ENCODE results near the gene FAM78A. TPM values are rescaled to one million over a fixed set of nuclear protein-coding genes. Genes with fewer than 3 reads are reported as not detected.
A peak's percentile ranks its signal among the peaks of the same experiment; 100 is the strongest.
"Not testable (repeated sequence)": the region's sequence is repeated elsewhere in the genome, so short reads cannot be mapped to it uniquely, and the experiment has no call there.

FAM78A gene
- polyA plus RNA-seq, 10 donors = 25.0 to 42.0 (median 29.4) TPM

DNA sequence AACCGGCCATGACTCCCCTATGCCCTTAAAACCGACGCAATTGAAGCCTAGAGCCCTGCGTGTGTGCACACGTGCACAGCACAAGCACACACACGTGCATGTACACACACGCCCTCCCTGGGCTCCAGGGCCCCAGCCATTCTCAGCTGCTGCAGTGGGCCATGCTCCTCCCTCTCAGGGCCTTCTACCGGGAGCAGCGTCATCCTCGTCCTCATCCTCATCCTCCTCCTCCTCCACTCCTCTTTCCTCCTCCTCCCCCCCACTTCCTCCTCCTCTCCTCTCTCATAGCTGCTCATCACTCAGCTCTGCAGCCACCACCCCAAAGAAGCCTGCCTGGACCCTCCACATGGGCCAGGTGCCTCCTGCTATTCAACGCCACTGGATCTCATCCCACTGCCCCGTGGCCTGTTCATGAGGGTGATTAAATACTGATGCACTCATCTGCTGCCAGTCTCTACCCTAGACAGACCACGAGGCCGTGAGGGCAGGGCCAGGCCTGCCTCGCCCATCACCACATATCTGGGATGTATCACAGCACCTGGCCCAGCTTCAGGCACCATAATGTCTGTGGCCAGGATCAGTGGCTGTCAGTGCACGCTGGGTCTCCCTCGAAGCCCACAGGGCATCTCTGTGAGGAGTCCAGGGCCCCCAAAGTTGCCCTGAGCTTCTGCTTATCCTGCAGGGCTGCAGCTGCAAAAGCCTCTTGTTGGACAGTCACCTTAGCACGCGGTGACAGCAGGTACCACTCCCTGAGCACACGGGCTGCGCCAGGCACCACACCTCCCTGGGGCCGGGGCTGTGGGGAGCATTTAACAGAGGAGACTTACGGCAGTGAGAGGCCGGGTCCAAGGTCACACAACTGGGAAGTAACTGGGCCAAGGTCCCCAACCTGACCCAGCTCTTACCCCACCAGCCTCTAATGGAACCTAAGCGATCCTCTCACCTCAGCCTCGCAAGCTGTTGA is 9.8 kb downstream of the FAM78A start:
- DNase-seq = peak in 1 of 3 donors; percentile 59

DNA sequence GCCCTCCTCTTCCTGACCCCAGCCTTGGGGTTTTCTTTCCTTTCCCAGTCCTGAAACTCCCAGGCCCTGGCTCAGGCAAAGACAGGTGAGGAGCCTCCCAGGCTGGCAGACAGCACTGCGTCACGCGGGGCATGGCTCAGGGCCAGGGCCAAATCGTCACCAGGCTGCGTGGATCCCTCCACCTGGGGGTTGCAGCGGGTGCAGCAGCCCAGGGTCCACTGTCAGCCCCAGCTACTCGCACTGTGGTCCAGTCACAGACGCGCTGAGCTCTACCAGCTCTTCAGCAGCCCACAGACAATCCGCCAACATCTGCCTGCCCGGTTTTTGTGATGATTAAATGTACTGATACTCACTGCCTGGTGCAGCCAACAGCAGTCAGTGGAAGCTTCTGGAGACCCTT is 12.1 kb downstream of the FAM78A start:
- DNase-seq = no peak

- no peak for DNase-seq
These were observed 12.6 kb downstream of the FAM78A start for GRCh38 chr9:131263701-131264100.

- not testable (repeated sequence) for DNase-seq
These were observed 13.3 kb downstream of the FAM78A start for GRCh38 chr9:131263033-131263343.

GRCh38 chr9:131262327-131263032 is 13.8 kb downstream of the FAM78A start:
- no peak for DNase-seq

- no peak for DNase-seq
These were observed 15.4 kb downstream of the FAM78A start for GRCh38 chr9:131260751-131261452.

DNA sequence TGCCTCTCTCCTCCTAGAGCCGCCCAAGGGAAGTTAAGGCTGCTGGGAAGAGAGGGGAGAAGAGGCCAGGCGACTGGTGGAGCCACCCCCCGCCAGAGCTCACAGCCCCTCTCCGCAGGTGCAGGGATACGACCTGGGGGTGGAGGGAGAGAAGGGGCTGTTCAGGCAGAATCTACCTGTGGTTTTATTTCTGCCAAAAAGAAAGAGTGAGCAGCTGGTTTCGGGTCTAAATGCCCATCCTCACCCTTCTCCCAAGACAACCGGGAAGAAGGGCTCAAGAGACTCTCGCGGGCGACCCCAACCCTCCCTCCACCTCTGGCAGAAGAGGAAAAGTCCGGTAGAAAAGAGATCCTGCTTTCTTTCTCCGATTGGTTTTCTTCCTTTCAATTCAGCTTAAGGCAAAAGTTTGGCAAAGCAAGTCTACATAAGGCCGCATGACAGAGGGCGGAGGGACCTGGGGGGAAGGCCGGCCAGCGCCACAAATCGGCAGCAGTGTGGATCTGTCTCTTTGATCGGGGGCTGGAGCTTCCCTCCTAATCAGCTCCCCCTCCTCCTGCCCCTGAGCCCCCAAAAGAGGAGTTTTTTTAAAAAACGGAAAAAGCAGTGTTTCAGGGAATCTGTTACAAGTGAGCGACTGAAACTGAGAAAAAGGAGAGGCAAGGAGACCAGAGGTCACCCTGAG is 16.3 kb downstream of the FAM78A start:
- no peak for DNase-seq

DNA sequence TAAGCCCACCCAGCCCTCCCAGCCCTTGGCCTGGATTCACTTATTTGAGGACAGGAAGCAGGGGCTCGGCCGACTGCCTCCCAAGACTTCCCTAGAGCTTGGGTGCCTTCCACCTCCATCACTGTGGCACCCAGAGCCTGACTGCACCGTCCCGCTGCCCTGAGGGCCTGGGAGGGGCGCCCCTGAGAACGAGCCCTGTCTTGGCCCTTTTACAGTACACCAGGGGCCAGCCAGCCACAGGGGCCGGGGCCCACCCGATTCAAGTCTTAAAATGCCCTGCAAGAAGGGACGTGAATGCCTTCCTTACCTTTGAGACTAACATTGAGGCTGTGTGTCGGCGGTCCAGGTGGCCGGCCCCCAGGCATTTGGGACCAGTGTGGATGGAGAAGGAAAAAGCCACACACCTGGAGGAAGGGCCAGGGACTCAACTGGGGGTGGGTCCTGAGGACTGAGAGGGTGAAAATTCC is 16.8 kb downstream of the FAM78A start:
- DNase-seq = no peak

GRCh38 chr9:131258698-131259431 is 17.4 kb downstream of the FAM78A start:
- DNase-seq = no peak

DNA sequence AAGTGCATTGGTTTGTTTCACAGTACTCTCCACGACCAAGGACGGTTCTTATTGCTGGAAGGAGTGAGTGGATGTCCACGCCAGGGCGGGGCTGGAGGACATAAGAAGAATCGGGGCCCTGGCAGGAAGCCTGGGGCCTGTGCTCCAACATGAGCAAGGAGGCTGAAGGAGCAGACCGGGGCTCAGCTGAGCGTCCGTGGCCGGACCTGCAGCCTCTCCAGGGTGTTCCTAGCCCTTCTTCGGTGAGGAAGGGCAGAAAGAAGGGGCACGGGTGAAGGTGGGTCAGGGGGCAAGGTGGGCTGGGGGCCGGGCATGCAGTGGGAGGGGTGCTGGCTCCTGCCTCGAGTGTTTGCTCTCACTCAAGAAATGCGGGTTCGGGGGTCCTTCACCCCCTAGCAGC is 18.1 kb downstream of the FAM78A start:
- peak in 2 of 3 donors; percentile 74 to 80 for DNase-seq

- peak in 1 of 3 donors; percentile 25 for DNase-seq
These were observed 18.9 kb downstream of the FAM78A start for GRCh38 chr9:131257266-131258025.

DNA sequence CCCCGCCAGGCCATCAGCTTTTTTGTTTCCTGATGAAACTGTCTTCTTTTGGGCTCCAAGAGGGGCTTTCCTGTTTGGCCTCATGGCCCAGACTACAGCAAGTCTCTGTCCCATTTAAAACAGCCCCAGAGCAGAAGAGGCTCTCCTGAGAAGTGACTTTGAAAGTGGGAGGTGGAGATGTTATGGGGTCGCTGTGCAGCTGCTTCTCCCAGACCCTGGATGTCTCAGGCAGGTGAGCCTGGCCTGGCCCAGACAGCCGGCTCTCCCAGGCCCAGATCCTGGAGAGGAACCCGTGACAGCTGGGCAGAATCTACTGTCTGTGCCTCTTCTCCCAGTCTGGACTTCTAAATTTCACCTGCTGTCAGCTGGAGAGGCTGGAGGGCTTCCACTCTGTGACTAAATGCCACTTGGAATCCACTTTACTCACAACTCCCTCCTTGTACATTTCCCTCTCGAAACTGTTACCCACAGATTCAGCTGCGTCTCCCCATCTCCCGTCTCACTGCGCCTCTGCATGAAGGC is 20.6 kb downstream of the FAM78A start:
- DNase-seq = no peak

DNA sequence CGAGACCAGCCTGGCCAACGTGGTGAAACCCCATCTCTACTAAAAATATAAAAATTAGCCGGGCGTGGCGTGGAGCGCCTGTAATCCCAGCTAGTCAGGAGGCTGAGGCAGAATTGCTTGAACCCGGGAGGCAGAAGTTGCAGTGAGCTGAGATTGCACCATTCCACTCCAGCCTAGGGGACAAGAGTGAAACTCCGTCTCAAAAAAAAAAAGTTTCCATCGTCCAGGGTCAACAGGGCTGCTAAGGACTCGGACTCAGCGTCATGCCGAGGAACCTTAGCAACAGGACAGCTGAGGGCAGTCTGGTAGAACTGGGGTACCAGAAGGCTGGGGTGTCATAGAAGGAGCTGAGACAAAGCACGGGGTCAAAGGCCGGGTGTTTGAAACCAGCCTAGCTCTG is 21.7 kb downstream of the FAM78A start:
- no peak for DNase-seq

DNA sequence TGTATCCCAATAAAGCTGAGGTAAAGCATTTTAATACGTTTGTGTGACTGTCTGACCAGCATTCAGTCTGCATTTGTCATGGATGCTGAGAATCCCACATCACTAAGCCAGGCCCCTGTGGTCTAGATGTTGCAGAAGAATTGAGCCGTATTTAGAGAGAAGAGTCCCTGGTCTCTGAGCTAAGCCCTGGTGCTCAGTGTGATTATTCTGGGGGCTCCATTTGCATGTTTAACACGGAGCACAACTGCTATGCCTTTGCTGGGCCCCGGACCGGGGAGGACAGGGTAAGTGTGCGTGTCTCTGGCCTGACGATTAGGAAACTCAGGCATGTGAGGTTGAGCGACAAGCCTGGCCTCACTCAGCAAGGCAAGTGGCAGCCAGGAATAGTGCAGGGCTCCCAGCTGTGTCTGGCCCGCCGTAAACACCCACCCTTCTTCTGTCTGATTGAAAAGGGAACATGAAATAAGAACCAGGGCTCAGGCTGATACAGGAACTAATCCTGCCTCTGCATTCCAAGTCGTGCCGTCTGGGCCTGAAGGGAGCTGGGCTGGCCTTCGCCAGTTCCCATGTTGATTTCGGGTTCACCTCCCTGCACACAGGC is 22.3 kb downstream of the FAM78A start:
- peak in 1 of 3 donors; percentile 79 for DNase-seq

DNA sequence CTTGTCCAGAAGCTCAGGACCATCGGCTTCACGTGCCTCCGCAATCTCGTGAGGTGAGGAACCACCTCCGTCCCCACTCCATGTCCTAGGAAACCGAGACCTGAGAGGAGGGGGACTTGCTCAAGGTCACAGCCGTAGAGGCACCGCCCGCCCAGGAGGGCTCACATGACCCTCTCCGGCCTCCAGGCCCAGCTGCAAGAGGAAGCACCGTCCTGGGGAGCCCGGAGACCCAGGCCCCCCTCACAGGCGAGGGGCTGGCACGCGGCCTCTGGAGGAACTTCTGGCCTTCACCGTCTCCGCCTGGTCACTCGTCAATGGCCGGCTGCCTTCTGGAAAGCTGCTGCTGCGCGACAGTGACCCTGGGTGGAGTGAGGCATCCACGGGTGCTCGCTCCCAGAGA is 24.2 kb downstream of the FAM78A start:
- no peak for DNase-seq

DNA sequence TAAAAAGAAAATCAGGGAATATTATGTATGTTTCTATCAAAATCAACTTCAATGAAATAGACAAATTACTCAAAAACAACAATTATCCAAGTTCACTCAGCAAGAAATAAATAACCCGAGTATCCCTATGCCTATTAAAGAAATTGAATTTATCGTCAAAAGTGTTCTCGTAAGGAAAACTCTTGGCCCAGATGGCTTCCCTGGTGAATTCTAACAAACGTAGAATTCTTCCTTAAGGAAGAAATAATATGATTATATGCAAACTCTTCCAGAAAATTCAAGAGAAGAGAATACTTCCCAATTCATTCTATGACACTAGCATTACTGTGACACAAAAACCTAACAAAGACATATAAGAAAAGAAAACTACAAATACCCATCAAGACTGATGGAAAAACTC is 29.7 kb downstream of the FAM78A start:
- DNase-seq = peak in 1 of 3 donors; percentile 48

DNA sequence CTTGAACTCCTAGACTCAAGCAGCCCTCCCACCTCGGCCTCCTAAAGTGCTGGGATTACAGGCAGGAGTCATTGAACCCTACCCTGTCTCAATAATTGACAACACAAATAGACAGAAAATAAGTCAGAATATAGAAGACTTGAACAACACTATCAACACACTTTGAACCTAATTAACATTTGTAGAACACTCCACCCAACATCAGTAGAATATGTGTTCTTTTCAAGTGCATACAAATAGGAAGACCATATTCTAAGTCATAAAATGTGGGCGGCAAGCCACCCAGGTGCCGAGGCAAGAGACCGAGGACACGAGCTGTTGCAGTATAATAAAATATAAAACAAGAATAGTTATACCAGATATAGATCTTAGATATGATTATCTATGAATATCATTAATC is 32.0 kb downstream of the FAM78A start:
- DNase-seq = not testable (repeated sequence)

DNA sequence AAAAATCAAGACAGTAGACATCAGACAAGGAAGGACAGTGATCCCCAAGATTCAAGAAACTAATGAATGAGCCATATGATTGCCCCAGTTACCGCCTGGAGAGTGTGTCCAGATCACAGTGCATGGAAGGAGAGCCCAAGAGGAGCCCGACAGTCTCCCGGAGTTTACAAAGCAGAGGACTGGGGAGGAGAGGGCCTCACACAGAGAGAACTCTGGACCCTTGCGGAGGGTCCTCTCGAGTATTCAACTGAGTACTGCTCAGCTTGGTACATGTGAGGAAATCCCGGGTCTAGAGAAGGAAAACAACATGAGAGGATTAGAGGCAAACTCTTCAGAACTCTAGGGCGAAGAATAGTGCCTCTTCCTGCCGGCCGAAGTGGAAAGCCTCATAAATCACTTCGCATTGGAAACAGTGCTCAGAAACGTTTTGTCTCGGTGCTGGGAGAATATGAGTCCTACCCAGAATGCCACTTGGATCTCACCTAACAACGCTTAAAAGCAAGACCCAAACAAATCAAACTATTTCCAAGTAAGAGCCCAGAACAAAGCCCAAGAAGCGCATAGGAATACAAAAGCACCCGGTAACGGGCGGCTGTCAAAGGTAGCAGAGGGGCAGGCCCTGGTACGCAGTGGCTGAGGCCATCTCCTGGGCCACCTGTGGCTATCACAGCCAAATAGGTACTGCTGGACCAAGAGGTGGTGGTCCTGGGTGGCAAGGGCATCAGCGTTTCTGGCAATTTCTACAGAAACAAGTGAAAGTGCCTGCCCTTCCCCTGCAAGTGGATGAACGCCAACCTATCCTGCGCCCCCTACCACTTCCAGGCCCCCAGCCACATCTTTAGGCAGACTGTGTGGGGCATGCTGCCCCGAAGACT is 36.0 kb downstream of the FAM78A start:
- DNase-seq = peak in 1 of 3 donors; percentile 34

Data from muscle of back (tissue), 11 donors.